ENCODE measurements around the gene PPP1R8.

- TF ChIP-seq CTCF (IDR thresholded peaks at IDR 0.05): no peak
- TF ChIP-seq POLR2A (IDR thresholded peaks at IDR 0.05): no peak
- TF ChIP-seq EP300 (IDR thresholded peaks at IDR 0.05; ENCODE audit: low read depth): no peak
- no peak for TF ChIP-seq POLR2AphosphoS5 (IDR thresholded peaks at IDR 0.05)
These were observed 35.2 kb downstream of the PPP1R8 start for GRCh38 chr1:27865821-27866220.
